ENCODE data around the gene PIGU. TPM values are rescaled to one million over a fixed set of nuclear protein-coding genes. Genes with fewer than 3 reads are reported as not detected.

Gene PIGU
- polyA plus RNA-seq, 1 donor from 2014 or later = 35.8 TPM

DNA sequence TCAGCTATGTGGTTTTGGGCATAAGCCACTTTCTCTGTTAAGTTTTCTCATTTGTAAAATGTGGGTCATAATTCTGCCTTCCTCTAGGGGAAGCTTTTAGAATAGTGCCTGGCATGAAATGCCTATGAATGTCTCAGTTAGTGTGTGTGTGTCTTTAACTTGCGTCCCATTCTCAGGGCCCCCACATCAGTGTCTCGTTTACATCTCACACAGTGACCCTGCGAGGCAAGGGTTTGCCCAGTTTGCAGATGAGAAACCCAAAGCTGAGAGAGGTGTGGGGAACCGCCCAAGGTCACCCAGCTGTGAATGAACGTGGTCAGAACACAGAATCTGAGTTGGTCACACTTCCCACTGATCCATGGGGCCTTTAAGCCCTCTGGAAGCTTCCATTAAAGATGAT, 146.6 kb downstream of the PIGU start (continued):
- TF ChIP-seq EP300 (conservative IDR thresholded peaks at IDR 0.05; ENCODE audit: poor library complexity, severe bottlenecking) = no peak

DNA sequence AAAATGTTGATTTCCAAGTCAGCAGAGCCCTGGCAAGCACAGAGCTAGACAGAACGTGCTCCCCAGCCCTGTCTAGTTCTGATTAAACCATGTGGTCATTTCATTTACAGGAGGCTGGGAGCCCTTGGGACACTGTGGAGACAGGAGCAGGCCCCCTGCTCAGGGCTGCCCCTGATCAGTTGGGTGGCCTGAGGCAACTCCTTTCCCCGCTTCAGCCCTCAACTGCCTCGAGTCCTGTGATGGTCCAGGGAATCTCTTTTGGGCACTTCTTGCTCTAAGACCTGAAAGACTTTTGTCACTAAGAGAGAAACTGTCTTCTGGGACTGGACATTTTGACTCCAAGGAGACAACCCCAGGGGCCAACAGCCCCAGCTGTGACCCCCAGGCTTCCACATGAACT, 147.2 kb downstream of the PIGU start:
- no peaks in the 10 kb centered on the region for H3K36me3 ChIP-seq (ENCODE audit: insufficient read depth, low read length)
- H3K4me3 ChIP-seq (ENCODE audit: low read length) = no peak overlapping the region
- H3K27ac ChIP-seq (ENCODE audit: low read length) = no peak overlapping the region
- H4K20me1 ChIP-seq (ENCODE audit: insufficient read depth) = no peaks in the 10 kb centered on the region
- H3K9ac ChIP-seq (ENCODE audit: low read length) = no peak overlapping the region
- H3K79me2 ChIP-seq (replicated peaks; ENCODE audit: insufficient read depth, low read length) = peaks cover 4% of the 10 kb centered on the region
- no peaks in the 10 kb centered on the region for H3K9me2 ChIP-seq (ENCODE audit: insufficient read depth, low read length)
- no peak overlapping the region for H3K4me2 ChIP-seq (ENCODE audit: low read length)
- no peaks in the 10 kb centered on the region for H3K9me3 ChIP-seq (ENCODE audit: low read length)
- H3K27me3 ChIP-seq (ENCODE audit: insufficient read depth, low read depth, low read length) = no peaks in the 10 kb centered on the region
- H3F3A ChIP-seq (ENCODE audit: insufficient read depth, low read length, poor library complexity, severe bottlenecking) = no peaks in the 10 kb centered on the region
- no peak for TF ChIP-seq POLR2AphosphoS5 (IDR thresholded peaks at IDR 0.05)
- TF ChIP-seq, protein P1, sequence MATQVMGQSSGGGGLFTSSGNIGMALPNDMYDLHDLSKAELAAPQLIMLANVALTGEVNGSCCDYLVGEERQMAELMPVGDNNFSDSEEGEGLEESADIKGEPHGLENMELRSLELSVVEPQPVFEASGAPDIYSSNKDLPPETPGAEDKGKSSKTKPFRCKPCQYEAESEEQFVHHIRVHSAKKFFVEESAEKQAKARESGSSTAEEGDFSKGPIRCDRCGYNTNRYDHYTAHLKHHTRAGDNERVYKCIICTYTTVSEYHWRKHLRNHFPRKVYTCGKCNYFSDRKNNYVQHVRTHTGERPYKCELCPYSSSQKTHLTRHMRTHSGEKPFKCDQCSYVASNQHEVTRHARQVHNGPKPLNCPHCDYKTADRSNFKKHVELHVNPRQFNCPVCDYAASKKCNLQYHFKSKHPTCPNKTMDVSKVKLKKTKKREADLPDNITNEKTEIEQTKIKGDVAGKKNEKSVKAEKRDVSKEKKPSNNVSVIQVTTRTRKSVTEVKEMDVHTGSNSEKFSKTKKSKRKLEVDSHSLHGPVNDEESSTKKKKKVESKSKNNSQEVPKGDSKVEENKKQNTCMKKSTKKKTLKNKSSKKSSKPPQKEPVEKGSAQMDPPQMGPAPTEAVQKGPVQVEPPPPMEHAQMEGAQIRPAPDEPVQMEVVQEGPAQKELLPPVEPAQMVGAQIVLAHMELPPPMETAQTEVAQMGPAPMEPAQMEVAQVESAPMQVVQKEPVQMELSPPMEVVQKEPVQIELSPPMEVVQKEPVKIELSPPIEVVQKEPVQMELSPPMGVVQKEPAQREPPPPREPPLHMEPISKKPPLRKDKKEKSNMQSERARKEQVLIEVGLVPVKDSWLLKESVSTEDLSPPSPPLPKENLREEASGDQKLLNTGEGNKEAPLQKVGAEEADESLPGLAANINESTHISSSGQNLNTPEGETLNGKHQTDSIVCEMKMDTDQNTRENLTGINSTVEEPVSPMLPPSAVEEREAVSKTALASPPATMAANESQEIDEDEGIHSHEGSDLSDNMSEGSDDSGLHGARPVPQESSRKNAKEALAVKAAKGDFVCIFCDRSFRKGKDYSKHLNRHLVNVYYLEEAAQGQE (IDR thresholded peaks at IDR 0.05; ENCODE audit: borderline replicate concordance) = no peak
- TF ChIP-seq EP300 (conservative IDR thresholded peaks at IDR 0.05; ENCODE audit: poor library complexity, severe bottlenecking) = no peak
- TF ChIP-seq RAD21 (conservative IDR thresholded peaks at IDR 0.05) = no peak
- TF ChIP-seq MXI1 (conservative IDR thresholded peaks at IDR 0.05; ENCODE audit: poor library complexity, severe bottlenecking) = no peak
- no peak for TF ChIP-seq TAF1 (IDR thresholded peaks at IDR 0.05; ENCODE audit: low read depth)
- TF ChIP-seq, protein P2, sequence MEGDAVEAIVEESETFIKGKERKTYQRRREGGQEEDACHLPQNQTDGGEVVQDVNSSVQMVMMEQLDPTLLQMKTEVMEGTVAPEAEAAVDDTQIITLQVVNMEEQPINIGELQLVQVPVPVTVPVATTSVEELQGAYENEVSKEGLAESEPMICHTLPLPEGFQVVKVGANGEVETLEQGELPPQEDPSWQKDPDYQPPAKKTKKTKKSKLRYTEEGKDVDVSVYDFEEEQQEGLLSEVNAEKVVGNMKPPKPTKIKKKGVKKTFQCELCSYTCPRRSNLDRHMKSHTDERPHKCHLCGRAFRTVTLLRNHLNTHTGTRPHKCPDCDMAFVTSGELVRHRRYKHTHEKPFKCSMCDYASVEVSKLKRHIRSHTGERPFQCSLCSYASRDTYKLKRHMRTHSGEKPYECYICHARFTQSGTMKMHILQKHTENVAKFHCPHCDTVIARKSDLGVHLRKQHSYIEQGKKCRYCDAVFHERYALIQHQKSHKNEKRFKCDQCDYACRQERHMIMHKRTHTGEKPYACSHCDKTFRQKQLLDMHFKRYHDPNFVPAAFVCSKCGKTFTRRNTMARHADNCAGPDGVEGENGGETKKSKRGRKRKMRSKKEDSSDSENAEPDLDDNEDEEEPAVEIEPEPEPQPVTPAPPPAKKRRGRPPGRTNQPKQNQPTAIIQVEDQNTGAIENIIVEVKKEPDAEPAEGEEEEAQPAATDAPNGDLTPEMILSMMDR (IDR thresholded peaks at IDR 0.05; ENCODE audit: poor library complexity, severe bottlenecking) = no peak
- no peak for TF ChIP-seq SMC3 (conservative IDR thresholded peaks at IDR 0.05; ENCODE audit: poor library complexity)
- no peak for TF ChIP-seq EZH2 (IDR thresholded peaks at IDR 0.05; ENCODE audit: borderline replicate concordance, insufficient read depth, low read length, poor library complexity, severe bottlenecking)
- no peak overlapping the region for H2AFZ ChIP-seq (ENCODE audit: low read depth, low read length)

DNA sequence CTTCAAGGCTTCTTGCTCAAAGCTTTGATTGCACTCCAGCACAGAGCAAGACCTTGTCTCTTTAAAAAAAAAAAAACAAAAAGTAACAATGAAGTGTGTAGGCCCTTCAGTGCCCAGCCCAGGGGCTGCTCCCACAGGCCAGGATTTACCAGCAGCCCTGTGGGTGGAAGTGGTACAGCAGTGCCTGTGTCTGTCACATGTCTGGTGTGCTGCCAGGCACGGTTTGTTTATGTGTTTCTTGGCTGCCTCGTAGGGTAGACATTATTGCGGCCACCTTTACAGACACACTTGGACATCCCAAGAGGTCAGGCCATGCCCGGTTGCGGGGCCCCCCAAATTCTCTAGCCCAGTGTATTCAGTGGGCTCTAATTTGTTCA, 148.0 kb downstream of the PIGU start:
- H3K79me2 ChIP-seq (replicated peaks; ENCODE audit: insufficient read depth, low read length) = peaks cover 10% of the 10 kb centered on the region
- no peaks in the 10 kb centered on the region for H3K9me3 ChIP-seq (ENCODE audit: low read length)
- no peaks in the 10 kb centered on the region for H4K20me1 ChIP-seq (ENCODE audit: insufficient read depth)
- no peak overlapping the region for H3K4me3 ChIP-seq (ENCODE audit: low read length)
- H3K4me2 ChIP-seq (ENCODE audit: low read length) = no peak overlapping the region
- H3K27me3 ChIP-seq (ENCODE audit: insufficient read depth, low read depth, low read length) = no peaks in the 10 kb centered on the region
- no peak overlapping the region for H2AFZ ChIP-seq (ENCODE audit: low read depth, low read length)
- TF ChIP-seq EZH2 (IDR thresholded peaks at IDR 0.05; ENCODE audit: borderline replicate concordance, insufficient read depth, low read length, poor library complexity, severe bottlenecking) (no peak), RAD21 (conservative IDR thresholded peaks at IDR 0.05) (no peak), MXI1 (conservative IDR thresholded peaks at IDR 0.05; ENCODE audit: poor library complexity, severe bottlenecking) (no peak), TAF1 (IDR thresholded peaks at IDR 0.05; ENCODE audit: low read depth) (no peak), EP300 (conservative IDR thresholded peaks at IDR 0.05; ENCODE audit: poor library complexity, severe bottlenecking) (no peak), POLR2AphosphoS5 (IDR thresholded peaks at IDR 0.05) (no peak), SMC3 (conservative IDR thresholded peaks at IDR 0.05; ENCODE audit: poor library complexity) (no peak)
- TF ChIP-seq, protein P2 (IDR thresholded peaks at IDR 0.05; ENCODE audit: poor library complexity, severe bottlenecking) = no peak
- TF ChIP-seq, protein P1 (IDR thresholded peaks at IDR 0.05; ENCODE audit: borderline replicate concordance) = no peak
- no peak overlapping the region for H3K9ac ChIP-seq (ENCODE audit: low read length)
- no peaks in the 10 kb centered on the region for H3K9me2 ChIP-seq (ENCODE audit: insufficient read depth, low read length)
- no peaks in the 10 kb centered on the region for H3F3A ChIP-seq (ENCODE audit: insufficient read depth, low read length, poor library complexity, severe bottlenecking)
- no peaks in the 10 kb centered on the region for H3K36me3 ChIP-seq (ENCODE audit: insufficient read depth, low read length)
- no peak overlapping the region for H3K27ac ChIP-seq (ENCODE audit: low read length)
